ENCODE measurements around the gene SPAG16.

The SPAG16 gene

DNA sequence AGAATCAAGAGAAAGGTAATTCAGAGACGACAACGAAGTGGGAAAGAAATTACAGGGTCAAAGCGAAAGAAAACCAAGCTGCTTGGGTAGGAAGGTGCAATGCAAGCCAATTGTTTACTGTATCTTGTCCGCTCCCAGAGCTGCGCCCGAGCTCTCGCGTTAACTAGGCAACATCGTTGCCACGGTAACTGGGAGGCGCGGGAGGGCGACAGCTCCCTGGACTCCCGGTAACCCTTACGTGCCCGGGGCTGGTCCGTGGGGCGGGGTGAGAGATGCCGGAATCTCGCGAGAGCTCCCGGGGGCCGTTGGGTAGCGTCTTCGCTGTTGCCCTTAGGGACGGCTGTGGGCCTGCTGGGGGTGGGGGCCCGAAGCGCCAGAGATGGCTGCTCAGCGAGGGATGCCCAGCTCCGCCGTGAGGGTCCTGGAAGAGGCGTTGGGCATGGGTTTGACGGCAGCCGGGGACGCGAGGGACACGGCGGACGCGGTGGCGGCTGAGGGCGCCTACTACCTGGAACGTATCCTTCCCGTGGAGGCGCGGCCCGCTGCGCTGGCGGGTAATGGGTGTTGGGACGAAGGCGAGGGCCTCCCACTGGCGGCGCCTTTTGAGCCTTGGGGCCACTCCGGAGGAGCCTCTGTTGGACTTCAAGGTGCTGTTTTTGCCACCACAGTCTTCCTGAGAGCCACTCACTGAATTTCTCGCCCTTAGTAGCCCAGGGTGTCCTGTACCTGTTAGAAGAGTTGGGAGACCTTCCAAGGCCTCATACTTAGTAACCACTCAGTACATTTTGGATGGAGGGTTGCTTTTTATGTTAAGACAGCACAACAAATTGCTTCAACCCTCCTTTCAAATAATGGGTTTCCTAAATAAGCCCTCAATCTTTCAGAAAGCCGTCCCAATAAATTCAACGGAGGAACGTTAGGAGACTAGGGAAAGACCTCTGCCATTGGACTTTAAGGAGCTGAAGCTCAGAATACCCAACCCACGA is at the start of gene SPAG16:
TSS of gene SPAG16 (plus strand) at position 360 of the 986 bp plus-strand sequence.
- no peaks in the 10 kb centered on the region for H3K36me3 ChIP-seq (ENCODE audit: insufficient read depth, low read length)
- 0 out of 2 replicates have a peak, but pooled peaks cover 3% of the 10 kb centered on the region for H3K9me3 ChIP-seq (ENCODE audit: low read depth, low read length)
- H3K9ac ChIP-seq (ENCODE audit: insufficient read length), result no peak within 1 kb of the TSS
- no peak for DNase-seq (ENCODE audit: low read depth, low spot score)
- TF ChIP-seq EZH2 (IDR thresholded peaks at IDR 0.05), result no peak
- TF ChIP-seq POLR2AphosphoS5 (IDR thresholded peaks at IDR 0.05; ENCODE audit: borderline replicate concordance, low read depth, low read length), result no peak
- TF ChIP-seq FOXP2 (optimal IDR thresholded peaks at IDR 0.05; ENCODE audit: control extremely low read depth, extremely low read length, insufficient read depth), result no peak
- no peak within 1 kb of the TSS for H3K4me3 ChIP-seq
- H3K27ac ChIP-seq, result no peak within 1 kb of the TSS

DNA sequence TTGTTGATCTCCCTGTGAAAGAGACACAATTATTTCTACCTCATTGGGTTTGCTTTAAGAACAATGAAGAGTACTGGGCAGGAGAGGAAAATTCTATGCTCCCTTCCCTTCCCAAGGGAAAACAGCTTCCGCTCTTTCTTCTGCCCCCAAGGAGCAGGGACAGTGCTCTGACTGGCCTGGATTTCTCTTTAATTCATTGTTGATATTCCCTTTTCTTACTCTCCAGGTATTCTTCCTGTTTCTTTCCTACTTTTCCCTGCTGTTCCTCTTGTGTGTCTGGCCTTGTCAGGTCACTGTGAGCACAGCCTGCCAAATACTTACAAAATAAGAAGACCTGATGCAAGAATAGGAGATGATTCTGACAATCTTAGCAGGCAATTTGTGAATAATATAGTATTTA is 49.6 kb upstream of the SPAG16 start:
- Histone ChIP-seq H3K9me3 (ENCODE audit: low read depth, low read length) (no peaks in the 10 kb centered on the region), H3K36me3 (ENCODE audit: insufficient read depth, low read length) (no peaks in the 10 kb centered on the region), H3K27ac (no peak overlapping the region), H3K9ac (ENCODE audit: insufficient read length) (no peak overlapping the region), H3K4me3 (no peak overlapping the region)
- DNase-seq (ENCODE audit: low read depth, low spot score), result no peak
- no peak for TF ChIP-seq POLR2AphosphoS5 (IDR thresholded peaks at IDR 0.05; ENCODE audit: borderline replicate concordance, low read depth, low read length)
- no peak for TF ChIP-seq EZH2 (IDR thresholded peaks at IDR 0.05)
- no peak for TF ChIP-seq FOXP2 (optimal IDR thresholded peaks at IDR 0.05; ENCODE audit: control extremely low read depth, extremely low read length, insufficient read depth)

DNA sequence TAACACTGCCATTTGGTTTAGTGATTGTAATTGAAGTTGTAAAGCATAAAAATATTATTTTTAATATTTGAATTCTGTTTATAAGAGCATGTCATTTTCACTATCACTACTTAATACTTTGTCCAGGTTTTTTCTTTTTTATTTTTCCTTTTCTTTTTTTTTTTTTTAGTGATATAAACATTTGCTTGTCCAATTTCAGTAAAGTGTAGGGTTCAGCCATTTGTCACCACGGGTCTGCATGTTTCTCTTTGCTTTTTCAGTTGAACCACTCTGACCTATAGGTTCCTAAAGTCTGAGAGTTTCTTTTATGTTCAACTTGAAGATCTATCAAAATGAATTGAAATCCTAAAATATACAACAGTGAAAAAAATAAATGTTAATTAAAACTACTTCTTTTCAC is 48.5 kb upstream of the SPAG16 start:
- TF ChIP-seq FOXP2 (optimal IDR thresholded peaks at IDR 0.05; ENCODE audit: control extremely low read depth, extremely low read length, insufficient read depth) (no peak), EZH2 (IDR thresholded peaks at IDR 0.05) (no peak), POLR2AphosphoS5 (IDR thresholded peaks at IDR 0.05; ENCODE audit: borderline replicate concordance, low read depth, low read length) (no peak)
- Histone ChIP-seq H3K36me3 (ENCODE audit: insufficient read depth, low read length) (no peaks in the 10 kb centered on the region), H3K27ac (no peak overlapping the region), H3K9me3 (ENCODE audit: low read depth, low read length) (no peaks in the 10 kb centered on the region), H3K9ac (ENCODE audit: insufficient read length) (no peak overlapping the region), H3K4me3 (no peak overlapping the region)
- no peak for DNase-seq (ENCODE audit: low read depth, low spot score)

DNA sequence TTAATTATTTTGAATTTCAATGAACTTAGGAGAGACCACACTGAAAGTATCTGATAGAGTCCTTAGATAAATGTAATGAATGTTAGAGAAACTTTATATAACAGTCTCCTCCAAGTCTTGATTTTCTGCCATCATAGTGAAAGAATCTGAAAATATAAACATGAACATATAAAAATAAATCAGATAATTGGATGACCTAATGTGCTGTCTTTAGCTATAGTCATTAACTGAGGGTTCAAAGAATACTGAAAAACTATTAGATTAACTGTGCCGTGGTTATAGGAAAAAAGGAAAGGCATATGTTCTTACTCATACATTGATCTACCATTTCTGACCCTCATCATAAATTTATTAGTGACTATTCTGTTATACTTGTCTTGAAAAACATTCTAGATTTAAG is 47.0 kb upstream of the SPAG16 start:
- Histone ChIP-seq H3K36me3 (ENCODE audit: insufficient read depth, low read length) (no peaks in the 10 kb centered on the region), H3K27ac (no peak overlapping the region), H3K9me3 (ENCODE audit: low read depth, low read length) (no peaks in the 10 kb centered on the region), H3K4me3 (no peak overlapping the region), H3K9ac (ENCODE audit: insufficient read length) (no peak overlapping the region)
- DNase-seq (ENCODE audit: low read depth, low spot score), result no peak
- no peak for TF ChIP-seq POLR2AphosphoS5 (IDR thresholded peaks at IDR 0.05; ENCODE audit: borderline replicate concordance, low read depth, low read length)
- TF ChIP-seq FOXP2 (optimal IDR thresholded peaks at IDR 0.05; ENCODE audit: control extremely low read depth, extremely low read length, insufficient read depth), result no peak
- no peak for TF ChIP-seq EZH2 (IDR thresholded peaks at IDR 0.05)

DNA sequence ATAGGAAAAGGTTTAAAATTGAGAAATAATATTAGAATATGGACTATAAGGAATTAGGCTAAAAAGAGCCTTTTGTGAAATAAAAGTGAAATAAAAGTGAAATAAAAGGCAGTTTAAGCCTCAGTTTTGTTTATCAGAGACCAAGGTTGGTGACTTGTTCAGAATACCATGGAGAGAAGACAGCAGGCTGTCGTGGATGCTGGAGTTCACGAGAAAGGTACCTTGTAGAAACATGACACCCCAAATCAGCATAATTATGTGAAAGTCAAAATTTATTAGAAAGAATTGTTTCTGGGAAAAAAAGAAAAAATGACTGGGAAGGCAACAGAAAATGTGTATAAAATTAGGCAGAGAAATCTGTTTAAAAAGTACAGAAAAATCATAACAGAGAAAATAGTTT is 46.5 kb upstream of the SPAG16 start:
- Histone ChIP-seq H3K4me3 (no peak overlapping the region), H3K9me3 (ENCODE audit: low read depth, low read length) (no peaks in the 10 kb centered on the region), H3K36me3 (ENCODE audit: insufficient read depth, low read length) (no peaks in the 10 kb centered on the region), H3K27ac (no peak overlapping the region), H3K9ac (ENCODE audit: insufficient read length) (no peak overlapping the region)
- TF ChIP-seq FOXP2 (optimal IDR thresholded peaks at IDR 0.05; ENCODE audit: control extremely low read depth, extremely low read length, insufficient read depth) (no peak), POLR2AphosphoS5 (IDR thresholded peaks at IDR 0.05; ENCODE audit: borderline replicate concordance, low read depth, low read length) (no peak), EZH2 (IDR thresholded peaks at IDR 0.05) (no peak)
- DNase-seq (ENCODE audit: low read depth, low spot score), result no peak

DNA sequence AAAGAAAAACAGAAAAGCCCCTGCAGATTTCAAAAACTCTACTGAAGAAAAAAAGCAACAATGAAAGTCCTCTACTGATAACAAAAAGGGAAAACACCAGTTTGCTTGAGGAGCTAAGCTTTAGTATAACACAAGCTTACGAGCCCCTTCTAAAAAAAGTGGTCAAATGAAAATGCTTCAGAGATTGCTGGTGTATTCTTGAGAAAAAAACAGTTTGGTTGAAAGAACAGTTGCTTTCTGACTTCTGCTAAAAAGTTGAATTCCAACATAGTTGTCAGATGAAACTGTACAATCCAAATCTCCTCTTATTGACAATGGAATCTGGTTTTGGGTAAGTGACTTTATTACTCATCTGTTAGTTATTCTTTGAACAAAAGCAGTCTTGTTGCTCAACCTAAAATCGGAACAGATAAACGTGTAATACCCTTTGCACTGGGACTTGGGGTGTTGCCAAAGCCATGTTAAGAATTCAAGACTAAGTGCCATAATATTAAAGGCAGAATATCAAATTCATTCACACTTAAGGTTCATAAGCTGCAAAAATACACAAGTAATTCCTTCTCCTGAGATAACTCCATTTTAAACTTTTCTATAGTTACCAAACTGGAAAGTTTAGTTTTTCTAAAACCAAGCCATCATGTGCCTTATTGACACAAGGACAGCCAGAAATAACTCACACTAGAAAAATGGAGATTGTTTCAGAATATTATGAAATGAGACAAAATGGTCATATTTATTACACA is 45.3 kb upstream of the SPAG16 start:
- Histone ChIP-seq H3K9ac (ENCODE audit: insufficient read length) (peak overlapping the region; percentile 63), H3K9me3 (ENCODE audit: low read depth, low read length) (no peaks in the 10 kb centered on the region), H3K4me3 (peak overlapping the region; percentile 61), H3K27ac (peak overlapping the region; percentile 92), H3K36me3 (ENCODE audit: insufficient read depth, low read length) (no peaks in the 10 kb centered on the region)
- DNase-seq (ENCODE audit: low read depth, low spot score), result no peak
- TF ChIP-seq FOXP2 (optimal IDR thresholded peaks at IDR 0.05; ENCODE audit: control extremely low read depth, extremely low read length, insufficient read depth) (no peak), POLR2AphosphoS5 (IDR thresholded peaks at IDR 0.05; ENCODE audit: borderline replicate concordance, low read depth, low read length) (no peak), EZH2 (IDR thresholded peaks at IDR 0.05) (no peak)

DNA sequence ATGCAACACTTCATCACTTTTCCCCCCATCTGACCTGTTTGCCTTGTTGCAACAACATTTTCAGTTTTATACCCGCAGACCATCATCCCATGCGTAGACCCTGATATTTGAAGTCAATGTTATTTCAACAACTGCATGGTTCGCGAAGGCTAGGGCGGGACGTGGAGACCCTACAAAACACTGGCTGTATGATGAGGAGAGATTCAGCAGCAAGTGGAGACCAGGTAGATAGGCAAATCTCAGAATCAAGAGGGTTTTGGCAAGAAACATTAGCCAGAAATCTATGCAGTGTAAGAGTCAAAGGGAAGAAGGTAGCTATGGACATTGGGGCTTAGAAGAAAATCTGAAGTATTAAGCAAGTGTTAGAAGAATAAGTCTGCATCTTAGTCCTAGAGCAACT is 42.4 kb upstream of the SPAG16 start:
- DNase-seq (ENCODE audit: low read depth, low spot score), result no peak
- Histone ChIP-seq H3K9ac (ENCODE audit: insufficient read length) (no peak overlapping the region), H3K36me3 (ENCODE audit: insufficient read depth, low read length) (no peaks in the 10 kb centered on the region), H3K9me3 (ENCODE audit: low read depth, low read length) (no peaks in the 10 kb centered on the region), H3K27ac (peak overlapping the region; percentile 42; the same call in 1 of the 2 replicates), H3K4me3 (no peak overlapping the region)
- no peak for TF ChIP-seq FOXP2 (optimal IDR thresholded peaks at IDR 0.05; ENCODE audit: control extremely low read depth, extremely low read length, insufficient read depth)
- TF ChIP-seq EZH2 (IDR thresholded peaks at IDR 0.05), result no peak
- TF ChIP-seq POLR2AphosphoS5 (IDR thresholded peaks at IDR 0.05; ENCODE audit: borderline replicate concordance, low read depth, low read length), result no peak

DNA sequence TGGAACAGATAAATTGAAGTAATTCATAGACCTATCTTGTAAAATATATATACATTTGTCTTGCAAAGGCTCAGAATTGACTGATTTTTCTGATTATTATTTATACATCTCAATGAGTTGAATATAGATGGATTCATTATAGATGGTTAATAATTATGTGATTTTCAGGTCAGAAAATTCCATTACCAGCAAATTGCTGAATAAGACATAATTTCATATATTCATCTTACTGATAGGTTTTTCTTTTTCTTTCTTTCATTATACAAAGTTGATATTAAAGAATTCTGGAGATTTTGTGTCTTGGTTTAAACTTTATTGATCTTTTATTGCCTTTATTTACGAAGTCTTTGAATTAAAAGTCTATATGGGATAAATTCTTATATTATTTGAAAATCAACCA is 41.6 kb upstream of the SPAG16 start:
- Histone ChIP-seq H3K27ac (no peak overlapping the region; the same call in 1 of the 2 replicates), H3K9me3 (ENCODE audit: low read depth, low read length) (no peaks in the 10 kb centered on the region), H3K4me3 (no peak overlapping the region), H3K36me3 (ENCODE audit: insufficient read depth, low read length) (no peaks in the 10 kb centered on the region), H3K9ac (ENCODE audit: insufficient read length) (no peak overlapping the region)
- TF ChIP-seq POLR2AphosphoS5 (IDR thresholded peaks at IDR 0.05; ENCODE audit: borderline replicate concordance, low read depth, low read length) (no peak), EZH2 (IDR thresholded peaks at IDR 0.05) (no peak), FOXP2 (optimal IDR thresholded peaks at IDR 0.05; ENCODE audit: control extremely low read depth, extremely low read length, insufficient read depth) (no peak)
- DNase-seq (ENCODE audit: low read depth, low spot score), result no peak
